DOHH2 (cell line): ENCODE data around the gene TSPAN14.

Experiments
- H3F3A ChIP-seq: fragments of 200-600 bp; sonication (generic), shearing (Covaris generic); 2 replicates; pipeline ENCODE4 v1.6.0; 2016; ENCODE audit warnings: antibody characterized with exemption, mild to moderate bottlenecking; ENCODE audit not compliant: control insufficient read depth, insufficient read depth
- H3K27ac ChIP-seq: fragments of 200-600 bp; sonication (generic); 2 replicates; pipeline ENCODE4 v1.5.1; 2014; ENCODE audit warnings: low read depth, mild to moderate bottlenecking, low read length, moderate library complexity
- H3K27me3 ChIP-seq: fragments of 200-600 bp; sonication (generic); 2 replicates; pipeline ENCODE4 v1.6.1; 2014; ENCODE audit warnings: mild to moderate bottlenecking, low read length, mixed read lengths; ENCODE audit not compliant: control insufficient read depth
- H3K36me3 ChIP-seq: fragments of 200-600 bp; sonication (generic); 2 replicates; pipeline ENCODE4 v1.6.1; 2014; ENCODE audit warnings: mild to moderate bottlenecking, low read length, moderate library complexity, mixed read lengths; ENCODE audit not compliant: control insufficient read depth
- H3K4me1 ChIP-seq: fragments of 200-600 bp; sonication (generic); 2 replicates; pipeline ENCODE4 v1.6.1; 2014; ENCODE audit warnings: mild to moderate bottlenecking, low read length, mixed read lengths; ENCODE audit not compliant: control insufficient read depth
- H3K4me2 ChIP-seq: fragments of 200-600 bp; sonication (generic); 2 replicates; pipeline ENCODE4 v1.6.0; 2014; ENCODE audit warnings: mild to moderate bottlenecking, low read length, moderate library complexity
- H3K4me3 ChIP-seq: fragments of 200-600 bp; sonication (generic); 2 replicates; pipeline ENCODE4 v1.5.1; 2014; ENCODE audit warnings: mild to moderate bottlenecking, low read length, mixed read lengths
- H3K79me2 ChIP-seq: fragments of 200-600 bp; sonication (generic); 2 replicates; pipeline ENCODE4 v1.6.1; 2014; ENCODE audit warnings: mild to moderate bottlenecking, low read length, mixed read lengths; ENCODE audit not compliant: control insufficient read depth
- H3K9me2 ChIP-seq: fragments of 200-600 bp; sonication (generic); replicated peaks from 2 replicates; pipeline ENCODE4 v1.6.1; 2014; ENCODE audit warnings: mild to moderate bottlenecking, low read length, mixed read lengths; ENCODE audit not compliant: control insufficient read depth
- H3K9me3 ChIP-seq: fragments of 200-600 bp; sonication (generic); 2 replicates; pipeline ENCODE4 v1.6.1; 2014; ENCODE audit warnings: antibody characterized with exemption, low read length, mixed read lengths; ENCODE audit not compliant: control insufficient read depth, insufficient read depth
- H4K20me1 ChIP-seq: fragments of 200-600 bp; sonication (generic); 2 replicates; pipeline ENCODE4 v1.6.0; 2014; ENCODE audit warnings: low read depth, mild to moderate bottlenecking, antibody characterized with exemption, low read length, moderate library complexity; ENCODE audit not compliant: control insufficient read depth, insufficient read depth
- CTCF ChIP-seq: fragments of 200-600 bp; sonication (generic); IDR thresholded peaks from one replicate; pipeline ENCODE4 v1.5.1; 2014; ENCODE audit warnings: antibody characterized with exemption, mild to moderate bottlenecking, low read depth, low read length; ENCODE audit not compliant: poor library complexity, severe bottlenecking
- EZH2phosphoT487 ChIP-seq: fragments of 200-600 bp; sonication (generic); IDR thresholded peaks from 2 replicates; pipeline ENCODE4 v1.6.1; 2017; ENCODE audit warnings: borderline replicate concordance, mild to moderate bottlenecking, antibody characterized with exemption, low read length, moderate library complexity, mixed read lengths

The TSPAN14 gene

GRCh38 chr10:80504897-80505465 lies 50.9 kb downstream of the TSPAN14 start:
- Histone ChIP-seq H3K4me2 (no peak overlapping the region), H3K9me3 (no peaks in the 10 kb centered on the region), H3K4me1 (peaks cover 15% of the 10 kb centered on the region), H4K20me1 (peaks cover 2% of the 10 kb centered on the region; the same call in 1 of the 2 replicates), H3K9me2 (no peaks in the 10 kb centered on the region), H3K36me3 (no peaks in the 10 kb centered on the region; the same call in 1 of the 2 replicates), H3F3A (no peaks in the 10 kb centered on the region), H3K79me2 (peaks cover 7% of the 10 kb centered on the region), H3K27ac (no peak overlapping the region), H3K27me3 (no peaks in the 10 kb centered on the region), H3K4me3 (no peak overlapping the region)
- no peak for TF ChIP-seq EZH2phosphoT487
- TF ChIP-seq CTCF: no peak

- H3K9me2 ChIP-seq: no peaks in the 10 kb centered on the region
- H3K79me2 ChIP-seq: peaks cover 2% of the 10 kb centered on the region
- H3K9me3 ChIP-seq: no peaks in the 10 kb centered on the region
- TF ChIP-seq CTCF (no peak), EZH2phosphoT487 (no peak)
- H3K4me2 ChIP-seq: no peak overlapping the region
- no peaks in the 10 kb centered on the region; the same call in 1 of the 2 replicates for H3K36me3 ChIP-seq
- H3F3A ChIP-seq: no peaks in the 10 kb centered on the region
- peaks cover 5% of the 10 kb centered on the region; the same call in 1 of the 2 replicates for H3K4me1 ChIP-seq
- H3K27ac ChIP-seq: no peak overlapping the region
- no peak overlapping the region for H3K4me3 ChIP-seq
- H3K27me3 ChIP-seq: no peaks in the 10 kb centered on the region
- H4K20me1 ChIP-seq: peaks cover 2% of the 10 kb centered on the region; the same call in 1 of the 2 replicates
These were observed 52.1 kb downstream of the TSPAN14 start for GRCh38 chr10:80506189-80506575.

GRCh38 chr10:80506836-80507487 lies 52.9 kb downstream of the TSPAN14 start:
- H3K27ac ChIP-seq: no peak overlapping the region
- no peak for TF ChIP-seq EZH2phosphoT487
- no peak for TF ChIP-seq CTCF

More at GRCh38 chr10:80506836-80507487, 52.9 kb downstream of the TSPAN14 start:
- Histone ChIP-seq H3K4me2 (no peak overlapping the region), H4K20me1 (peaks cover 2% of the 10 kb centered on the region; the same call in 1 of the 2 replicates), H3K79me2 (no peaks in the 10 kb centered on the region; the same call in 1 of the 2 replicates), H3K4me1 (peaks cover 5% of the 10 kb centered on the region; the same call in 1 of the 2 replicates), H3K27me3 (no peaks in the 10 kb centered on the region), H3K9me3 (no peaks in the 10 kb centered on the region), H3K9me2 (no peaks in the 10 kb centered on the region), H3F3A (no peaks in the 10 kb centered on the region), H3K36me3 (peaks cover 1% of the 10 kb centered on the region; the same call in 1 of the 2 replicates), H3K4me3 (no peak overlapping the region)
